ENCODE measurements around the gene TRMT112. TPM values are rescaled to one million over a fixed set of nuclear protein-coding genes. Genes with fewer than 3 reads are reported as not detected.

TRMT112 gene
- total RNA-seq, 1 experiment from 2014 or later, result 471 TPM

DNA sequence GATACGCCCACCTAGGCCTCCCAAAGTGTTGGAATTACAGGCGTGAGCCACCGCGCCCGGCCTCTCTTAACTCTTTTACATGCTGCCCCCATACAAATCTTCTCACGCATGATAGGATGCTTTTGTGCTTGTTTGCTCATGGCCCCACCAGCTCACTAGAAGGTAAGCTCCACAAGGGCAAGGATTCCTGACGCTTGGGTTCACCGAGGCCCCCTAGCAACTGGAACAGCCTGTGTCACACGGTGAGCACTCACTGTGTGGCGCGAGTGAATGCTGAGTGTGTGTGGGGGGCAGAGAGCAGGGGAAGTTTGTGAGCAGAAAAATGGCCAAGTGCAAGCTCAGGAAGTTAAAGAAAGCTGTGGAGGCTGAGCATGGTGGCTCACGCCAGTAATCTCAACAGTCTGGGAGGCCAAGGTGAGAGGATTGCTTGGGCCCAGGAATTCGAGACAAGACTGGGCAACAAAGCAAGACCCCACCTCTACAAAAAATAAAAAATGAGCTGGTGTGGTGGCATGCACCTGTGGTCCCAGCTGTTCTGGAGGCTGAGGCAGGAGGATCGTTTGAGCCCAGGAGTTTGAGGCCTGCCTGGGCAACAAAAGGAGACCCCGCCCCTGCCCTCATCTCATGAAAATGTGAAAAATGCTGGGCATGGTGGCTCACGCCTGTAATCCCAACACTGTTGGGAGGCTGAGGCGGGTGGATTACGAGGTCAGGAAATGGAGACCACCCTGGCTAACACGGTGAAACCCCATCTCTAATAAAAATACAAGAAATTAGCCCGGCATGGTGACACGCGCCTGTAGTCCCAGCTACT lies 35.2 kb downstream of the TRMT112 start:
- no peak for DNase-seq (ENCODE audit: low read depth)

DNA sequence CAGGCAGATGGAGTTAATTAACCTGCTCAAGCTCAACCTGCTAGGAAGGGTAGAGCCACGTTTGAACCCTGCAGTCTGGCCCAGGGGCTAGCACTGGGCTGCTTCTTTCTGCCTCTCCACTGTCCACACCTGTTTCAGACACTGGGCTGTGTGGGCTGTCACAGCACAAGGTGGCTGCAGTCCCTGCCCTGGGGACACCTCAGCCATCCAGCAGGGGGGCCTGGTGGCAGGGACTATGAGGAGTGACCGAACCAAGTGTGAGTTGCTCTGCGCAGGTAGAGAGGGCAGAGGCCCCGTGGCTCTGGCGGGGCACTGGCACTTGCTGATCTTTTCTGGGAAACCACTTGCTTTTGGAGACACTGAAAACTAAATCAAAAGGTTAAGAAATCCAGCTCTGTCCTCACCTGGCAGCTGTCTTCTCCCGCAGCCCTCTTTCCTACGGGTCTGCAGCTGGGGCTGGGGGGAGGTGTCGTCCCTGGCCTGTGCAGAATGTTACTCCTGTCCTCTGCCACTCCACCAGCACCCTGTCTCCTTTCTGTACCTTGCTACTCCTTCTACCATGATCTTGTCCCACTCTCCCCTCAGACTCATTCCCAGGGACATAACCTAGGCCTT lies 38.7 kb downstream of the TRMT112 start:
- DNase-seq (ENCODE audit: low read depth), result no peak

- peak; percentile 92 for DNase-seq (ENCODE audit: low read depth)
Measured at GRCh38 chr11:64276653-64277431, 40.5 kb downstream of the TRMT112 start.

DNA sequence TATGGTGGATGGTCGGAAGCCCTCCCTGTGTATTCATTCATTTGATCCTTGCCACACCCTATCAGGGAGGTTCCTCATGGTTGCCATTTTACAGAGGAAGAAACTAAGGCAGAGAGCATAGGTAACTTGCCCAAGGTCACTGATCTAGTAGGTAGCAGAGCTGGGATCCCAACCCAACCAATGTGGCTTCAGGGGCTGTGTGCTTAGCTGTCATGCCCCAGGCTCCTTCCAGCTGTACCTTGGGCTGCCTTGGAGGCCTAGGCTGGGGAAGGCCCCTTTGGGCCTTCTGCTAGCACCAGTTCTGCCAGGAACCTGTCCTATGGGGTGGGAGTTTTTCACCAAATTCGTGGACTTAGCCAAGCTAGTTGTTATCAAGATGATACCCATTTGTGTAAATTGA lies 41.5 kb downstream of the TRMT112 start:
- DNase-seq (ENCODE audit: low read depth), result no peak

DNA sequence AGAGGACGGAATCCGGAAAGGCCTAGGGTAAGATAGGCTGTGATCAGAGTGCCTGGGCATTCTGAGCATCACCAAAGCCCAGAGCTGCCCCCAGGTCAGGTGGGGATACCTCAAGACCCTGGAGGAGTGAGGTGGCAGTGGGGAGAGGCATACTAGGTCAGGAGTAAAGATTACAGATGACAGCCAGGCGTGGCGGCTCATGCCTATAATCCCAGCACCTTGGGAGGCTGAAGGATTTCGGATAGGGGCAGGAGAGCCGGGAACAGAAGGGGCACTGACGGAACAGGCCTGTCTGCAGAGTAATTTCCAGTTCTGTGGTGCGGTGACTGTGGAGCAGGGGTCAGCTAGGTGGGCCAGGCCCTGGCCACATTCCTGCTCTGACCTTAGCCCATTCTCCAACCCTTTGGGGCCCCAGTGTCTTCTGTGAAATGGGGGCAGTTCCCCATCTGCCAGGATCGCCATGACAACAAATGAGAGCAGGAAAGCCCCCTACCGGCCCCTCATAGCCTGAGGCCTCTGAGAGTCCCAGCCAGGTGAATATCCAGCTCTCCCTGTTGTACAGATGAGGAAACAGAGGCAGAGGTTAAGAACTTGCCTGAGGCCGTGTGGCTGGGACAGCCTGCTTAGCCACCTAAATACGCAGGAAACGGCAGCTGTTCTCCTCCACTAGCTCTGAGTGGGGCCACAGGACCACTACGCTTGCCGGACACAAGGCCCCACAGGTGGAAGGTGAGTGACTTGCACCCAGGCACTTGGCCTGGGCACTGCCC lies 42.1 kb downstream of the TRMT112 start:
- no peak for DNase-seq (ENCODE audit: low read depth)

DNA sequence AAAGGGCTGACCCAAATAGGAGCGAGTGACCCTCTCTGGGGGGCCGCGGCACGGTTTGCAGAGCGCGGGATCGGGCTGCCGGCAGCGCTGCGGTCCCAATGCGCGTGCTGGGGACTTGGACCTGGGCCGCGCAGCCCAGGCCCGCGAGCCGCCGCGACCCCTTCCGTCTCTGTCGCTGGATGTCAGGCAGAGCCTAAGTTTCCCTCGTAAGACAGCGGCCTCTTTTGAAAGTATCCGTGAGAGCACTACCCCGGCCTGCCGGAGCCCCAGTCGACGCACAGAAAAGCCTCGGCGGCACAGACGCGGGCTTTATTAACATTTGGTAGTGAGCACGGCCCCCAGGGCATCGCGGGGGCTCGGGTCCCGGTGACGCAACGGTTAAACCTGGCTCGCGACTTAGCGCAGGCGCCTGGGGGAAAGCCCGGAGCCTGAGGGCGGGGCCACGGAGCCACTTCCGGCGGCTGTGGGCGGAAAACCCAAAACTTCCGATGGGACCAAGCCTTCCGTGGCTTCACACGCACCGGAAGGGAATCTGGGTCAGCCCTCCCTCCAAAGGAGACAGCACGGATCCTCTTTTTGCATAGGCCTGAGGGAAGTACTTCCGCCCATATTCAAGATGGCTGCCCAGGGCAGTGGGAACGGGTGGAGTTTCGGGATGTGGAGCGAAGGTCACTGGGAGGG lies 47.7 kb downstream of the TRMT112 start:
- peak; percentile 100 for DNase-seq (ENCODE audit: low read depth)

DNA sequence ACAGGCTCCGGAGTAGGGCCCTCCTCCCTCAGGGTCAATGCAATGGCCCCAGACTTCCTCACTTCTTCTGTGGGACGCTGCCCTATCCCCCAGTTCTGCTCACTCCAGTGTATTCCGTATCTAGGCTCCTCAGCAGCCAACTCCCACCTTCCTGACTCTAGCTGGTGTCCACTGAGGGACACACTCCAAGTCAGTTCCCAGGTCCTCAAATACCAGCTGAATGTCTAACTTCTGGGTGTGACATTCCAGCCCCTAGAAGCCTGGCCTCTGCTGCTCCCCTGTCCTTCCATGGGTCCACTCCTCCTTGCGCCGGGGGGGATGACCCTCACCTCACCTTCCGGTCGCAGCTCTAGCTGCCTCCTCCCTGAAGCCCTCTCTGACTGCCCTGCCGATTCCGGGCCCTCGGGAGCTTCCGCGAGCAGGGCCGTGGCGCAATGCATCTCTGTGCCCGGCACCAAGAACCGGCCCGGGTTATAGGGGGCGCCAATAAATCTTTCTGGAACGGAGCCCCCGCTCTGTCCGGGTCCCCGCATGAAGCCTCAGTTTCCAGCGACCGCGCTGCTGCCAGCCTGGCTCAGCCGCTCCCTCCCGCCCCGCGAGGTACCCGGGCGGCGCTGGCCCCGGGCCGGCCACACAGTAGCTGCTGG lies 48.3 kb downstream of the TRMT112 start:
- peak; percentile 56 for DNase-seq (ENCODE audit: low read depth)

- DNase-seq (ENCODE audit: low read depth), result peak; percentile 60
Measured at GRCh38 chr11:64268025-64268892, 49.1 kb downstream of the TRMT112 start.

DNA sequence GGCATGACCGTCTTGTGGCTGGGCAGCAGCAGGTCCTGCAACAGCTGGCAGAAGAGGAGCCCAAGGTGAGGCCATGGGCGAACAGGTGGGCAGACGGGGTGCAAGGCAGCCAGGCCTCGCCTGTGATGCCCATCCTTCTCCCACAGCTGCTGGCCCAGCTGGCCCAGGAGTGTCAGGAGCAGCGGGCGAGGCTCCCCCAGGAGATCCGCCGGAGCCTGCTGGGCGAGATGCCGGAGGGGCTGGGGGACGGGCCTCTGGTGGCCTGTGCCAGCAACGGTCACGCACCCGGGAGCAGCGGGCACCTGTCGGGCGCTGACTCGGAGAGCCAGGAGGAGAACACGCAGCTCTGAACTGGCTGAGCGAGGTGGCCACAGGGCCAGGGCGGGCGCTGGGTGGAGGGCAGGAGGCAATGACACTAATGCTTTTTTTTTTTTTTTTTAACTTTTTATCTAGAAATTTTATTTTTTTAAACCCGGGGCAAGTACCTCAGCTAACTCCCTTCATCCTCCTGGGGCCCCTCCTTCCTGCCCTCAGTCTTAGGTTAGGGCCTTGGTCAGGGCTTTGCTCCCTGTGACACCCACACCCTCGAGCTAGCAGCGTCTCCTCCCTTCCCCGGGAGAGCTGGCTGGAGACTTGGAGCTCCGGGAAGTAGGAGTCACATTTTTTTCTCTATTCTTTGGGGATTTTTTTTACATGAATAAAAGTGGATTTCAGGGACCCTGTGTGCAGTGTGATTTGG lies 50.0 kb downstream of the TRMT112 start:
- DNase-seq (ENCODE audit: low read depth), result no peak

Small RNA genes lying within 50 kb of the gene (small RNA-seq; reads per million reads assigned to genes)
- gene MIR7155 (not detected), gene RF00019 (not detected)

Other genes starting within 250 kb of the TRMT112 start
- gene MACROD1, start 151.4 kb downstream of the TRMT112 start, total RNA-seq (2014; rRNA removed; shearing (Covaris generic)), result 19.9 and 22.5 TPM in 2 replicates
- gene STIP1, start 131.4 kb downstream of the TRMT112 start, total RNA-seq (2014; rRNA removed; shearing (Covaris generic)), result 367 and 368 TPM in 2 replicates
- gene FERMT3, start 110.8 kb downstream of the TRMT112 start, total RNA-seq (2014; rRNA removed; shearing (Covaris generic)), result 1.5 and 2.0 TPM in 2 replicates
- 37.4 and 42.7 TPM in 2 replicates for gene TRPT1, start 91.4 kb downstream of the TRMT112 start, total RNA-seq (2014; rRNA removed; shearing (Covaris generic))
- 61.8 and 80.6 TPM in 2 replicates for gene NUDT22, start 91.3 kb downstream of the TRMT112 start, total RNA-seq (2014; rRNA removed; shearing (Covaris generic))
- gene DNAJC4, start 87.0 kb downstream of the TRMT112 start, total RNA-seq (2014; rRNA removed; shearing (Covaris generic)), result 2.9 and 11.1 TPM in 2 replicates
- 26.7 and 71.0 TPM in 2 replicates for gene VEGFB, start 83.0 kb downstream of the TRMT112 start, total RNA-seq (2014; rRNA removed; shearing (Covaris generic))
- gene FKBP2, start 76.5 kb downstream of the TRMT112 start, total RNA-seq (2014; rRNA removed; shearing (Covaris generic)), result 103 and 111 TPM in 2 replicates
- 614 and 695 TPM in 2 replicates for gene PPP1R14B, start 70.6 kb downstream of the TRMT112 start, total RNA-seq (2014; rRNA removed; shearing (Covaris generic))
- 50.6 and 57.4 TPM in 2 replicates for gene PLCB3, start 66.0 kb downstream of the TRMT112 start, total RNA-seq (2014; rRNA removed; shearing (Covaris generic))
- 129 and 138 TPM in 2 replicates for gene BAD, start 32.9 kb downstream of the TRMT112 start, total RNA-seq (2014; rRNA removed; shearing (Covaris generic))
- 26.8 and 36.7 TPM in 2 replicates for gene GPR137, start 31.7 kb downstream of the TRMT112 start, total RNA-seq (2014; rRNA removed; shearing (Covaris generic))
- not detected in 2 replicates for gene KCNK4, start 26.3 kb downstream of the TRMT112 start, total RNA-seq (2014; rRNA removed; shearing (Covaris generic))
- 1.0 and 1.2 TPM in 2 replicates for gene CATSPERZ, start 17.2 kb downstream of the TRMT112 start, total RNA-seq (2014; rRNA removed; shearing (Covaris generic))
- gene ESRRA, start 12.0 kb downstream of the TRMT112 start, total RNA-seq (2014; rRNA removed; shearing (Covaris generic)), result 74.5 and 77.5 TPM in 2 replicates
- gene PRDX5, start 562 bp upstream of the TRMT112 start, total RNA-seq (2014; rRNA removed; shearing (Covaris generic)), result 274 and 324 TPM in 2 replicates
- 4.9 and 7.1 TPM in 2 replicates for gene CCDC88B, start 22.6 kb upstream of the TRMT112 start, total RNA-seq (2014; rRNA removed; shearing (Covaris generic))
- gene RPS6KA4, start 41.6 kb upstream of the TRMT112 start, total RNA-seq (2014; rRNA removed; shearing (Covaris generic)), result 86.9 and 95.7 TPM in 2 replicates
- gene SLC22A11, start 238.4 kb upstream of the TRMT112 start, total RNA-seq (2014; rRNA removed; shearing (Covaris generic)), result not detected in 2 replicates